K562 (cell line): ENCODE measurements around the gene C17orf114.

Source experiments
- ASH1L ChIP-seq: fragments of 450-650 bp; IDR thresholded peaks from 2 replicates; pipeline ENCODE4 v1.6.1; 2018; ENCODE audit warnings: borderline replicate concordance, mild to moderate bottlenecking, low read depth; ENCODE audit not compliant: partially characterized antibody
- ATF1 ChIP-seq, 2 experiments: fragments of 450-650 bp in 1 of 2; IDR thresholded peaks; 2 replicates each; pipeline ENCODE4 v1.6.1; 2016; ENCODE audit warnings: missing compliant biosample characterization in 1 of 2, missing genetic modification characterization in 1 of 2
- BACH1 ChIP-seq: fragments of 200-800 bp; sonication (Bioruptor generic); IDR thresholded peaks from 2 replicates; pipeline ENCODE4 v1.6.1; 2016; ENCODE audit warnings: missing genetic modification characterization, missing compliant biosample characterization
- CBFA2T3 ChIP-seq: fragments of 450-650 bp; IDR thresholded peaks from 2 replicates; pipeline ENCODE4 v1.6.1; 2017
- ELF2 ChIP-seq: fragments of 250-450 bp; sonication (Bioruptor Pico); IDR thresholded peaks from 2 replicates; pipeline ENCODE4 v1.5.0; 2021; ENCODE audit warnings: mild to moderate bottlenecking
- GATAD2A ChIP-seq: fragments of 450-650 bp; IDR thresholded peaks from 2 replicates; pipeline ENCODE4 v1.6.1; 2017
- NBN ChIP-seq: fragments of 450-650 bp; IDR thresholded peaks from 2 replicates; pipeline ENCODE4 v1.6.1; 2016; ENCODE audit warnings: low read depth, mild to moderate bottlenecking
- NCOA1 ChIP-seq: fragments of 450-650 bp; IDR thresholded peaks from 2 replicates; pipeline ENCODE4 v1.6.1; 2016; ENCODE audit warnings: low read depth
- NONO ChIP-seq, 2 experiments: fragments of 200-400 bp in 1 of 2; fragments of 450-650 bp in 1 of 2; formaldehyde crosslinking in 1 of 2; IDR thresholded peaks; 2 replicates each; pipeline ENCODE4 v1.6.1; 2017; ENCODE audit warnings: low read depth in 2 of 2, mild to moderate bottlenecking in 2 of 2, moderate library complexity in 2 of 2, low read length in 1 of 2
- OTX1 ChIP-seq: fragments of 450-650 bp; formaldehyde crosslinking; IDR thresholded peaks from 2 replicates; pipeline ENCODE4 v1.4.0; 2022; ENCODE audit warnings: mild to moderate bottlenecking
- PRMT5 ChIP-seq: sonication (generic); formaldehyde crosslinking; IDR thresholded peaks from 2 replicates; pipeline ENCODE4 v1.5.0; 2020; ENCODE audit warnings: missing genetic modification reagents
- SIRT6 ChIP-seq: IDR thresholded peaks from one replicate; pipeline ENCODE4 v1.6.1; 2012; ENCODE audit warnings: low read depth, mild to moderate bottlenecking, control low read depth, inconsistent platforms, low read length, moderate library complexity
- ZFP36 ChIP-seq: fragments of 150-350 bp; IDR thresholded peaks from 2 replicates; pipeline ENCODE4 v1.6.1; 2018; ENCODE audit warnings: low read length, low read depth; ENCODE audit not compliant: partially characterized antibody
- ZNF146 ChIP-seq: IDR thresholded peaks from one replicate; pipeline ENCODE4 v1.6.1; 2018; ENCODE audit warnings: missing compliant biosample characterization; ENCODE audit not compliant: unreplicated experiment
- ZNF3 ChIP-seq: fragments of 250-450 bp; sonication (Bioruptor Pico); IDR thresholded peaks from 2 replicates; pipeline ENCODE4 v1.5.0; 2021; ENCODE audit warnings: mild to moderate bottlenecking, moderate library complexity
- ZNF354B ChIP-seq: fragments of 250-450 bp; sonication (Bioruptor Pico); IDR thresholded peaks from 2 replicates; pipeline ENCODE4 v1.4.0; 2020
- TF ChIP-seq, protein P1 (sequence below): fragments of 250-450 bp; sonication (Bioruptor Pico); IDR thresholded peaks from 2 replicates; pipeline ENCODE4 v1.9.0; 2021; ENCODE audit warnings: mild to moderate bottlenecking, inconsistent platforms
- TF ChIP-seq, protein P2 (sequence below): IDR thresholded peaks from 2 replicates; pipeline ENCODE4 v1.6.1; 2016; ENCODE audit warnings: missing genetic modification characterization, missing compliant biosample characterization
- TF ChIP-seq, protein P3 (sequence below): fragments of 450-650 bp; formaldehyde crosslinking; IDR thresholded peaks from 2 replicates; pipeline ENCODE4 v1.4.0; 2020; ENCODE audit warnings: mild to moderate bottlenecking, moderate library complexity
- TF ChIP-seq, protein P4 (sequence below): fragments of 450-650 bp; formaldehyde crosslinking; IDR thresholded peaks from 2 replicates; pipeline ENCODE4 v1.4.0; 2022; ENCODE audit warnings: missing genetic modification characterization
- TF ChIP-seq, protein P5 (sequence below): fragments of 450-650 bp; formaldehyde crosslinking; IDR thresholded peaks from 2 replicates; pipeline ENCODE4 v1.4.0; 2020; ENCODE audit warnings: mild to moderate bottlenecking, mixed read lengths

Gene C17orf114

DNA sequence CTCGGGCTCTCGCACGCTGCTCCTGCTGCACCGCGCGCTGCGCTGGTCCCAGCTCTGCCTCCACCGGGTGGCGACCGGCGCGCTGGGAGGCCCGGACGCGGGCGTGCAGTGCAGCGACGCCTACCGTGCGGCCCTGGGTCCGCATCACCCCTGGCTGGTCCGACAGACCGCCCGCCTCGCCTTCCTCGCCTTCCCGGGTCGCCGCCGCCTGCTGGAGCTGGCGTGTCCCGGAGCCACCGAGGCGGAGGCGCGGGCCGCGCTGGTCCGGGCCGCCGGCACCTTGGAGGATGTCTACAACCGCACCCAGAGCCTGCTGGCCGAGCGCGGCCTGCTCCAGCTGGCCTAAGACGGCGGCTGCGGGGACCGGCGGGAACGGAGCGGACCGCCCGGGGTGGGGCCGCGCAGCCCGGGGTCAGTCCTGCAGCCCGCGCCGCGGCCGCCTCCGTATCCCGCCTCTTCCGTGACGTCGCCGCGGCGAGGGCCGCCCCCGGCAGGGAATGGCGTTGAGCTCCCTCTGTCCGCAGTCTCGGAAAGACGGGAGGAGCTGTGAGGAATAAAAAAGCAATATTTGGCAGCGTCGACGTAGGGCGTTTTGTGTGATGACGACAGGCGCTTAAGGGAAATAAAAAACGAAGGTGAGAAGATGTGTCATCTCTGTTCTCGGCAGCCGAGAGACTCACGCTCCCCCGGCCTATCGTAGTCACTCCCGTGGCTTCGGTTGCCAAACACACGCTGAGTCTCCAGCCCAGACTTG lies 12.0 kb downstream of the C17orf114 start (continued):
- TF ChIP-seq, protein P1, sequence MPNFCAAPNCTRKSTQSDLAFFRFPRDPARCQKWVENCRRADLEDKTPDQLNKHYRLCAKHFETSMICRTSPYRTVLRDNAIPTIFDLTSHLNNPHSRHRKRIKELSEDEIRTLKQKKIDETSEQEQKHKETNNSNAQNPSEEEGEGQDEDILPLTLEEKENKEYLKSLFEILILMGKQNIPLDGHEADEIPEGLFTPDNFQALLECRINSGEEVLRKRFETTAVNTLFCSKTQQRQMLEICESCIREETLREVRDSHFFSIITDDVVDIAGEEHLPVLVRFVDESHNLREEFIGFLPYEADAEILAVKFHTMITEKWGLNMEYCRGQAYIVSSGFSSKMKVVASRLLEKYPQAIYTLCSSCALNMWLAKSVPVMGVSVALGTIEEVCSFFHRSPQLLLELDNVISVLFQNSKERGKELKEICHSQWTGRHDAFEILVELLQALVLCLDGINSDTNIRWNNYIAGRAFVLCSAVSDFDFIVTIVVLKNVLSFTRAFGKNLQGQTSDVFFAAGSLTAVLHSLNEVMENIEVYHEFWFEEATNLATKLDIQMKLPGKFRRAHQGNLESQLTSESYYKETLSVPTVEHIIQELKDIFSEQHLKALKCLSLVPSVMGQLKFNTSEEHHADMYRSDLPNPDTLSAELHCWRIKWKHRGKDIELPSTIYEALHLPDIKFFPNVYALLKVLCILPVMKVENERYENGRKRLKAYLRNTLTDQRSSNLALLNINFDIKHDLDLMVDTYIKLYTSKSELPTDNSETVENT = no peak
- peak; percentile 27; the same call in 1 of the 2 replicates for TF ChIP-seq ATF1 (CRISPR knock-in tag; IDR thresholded peaks at IDR 0.05)
- TF ChIP-seq ATF1 (tag; IDR thresholded peaks at IDR 0.05) = peak; percentile 93
- TF ChIP-seq, protein P2, sequence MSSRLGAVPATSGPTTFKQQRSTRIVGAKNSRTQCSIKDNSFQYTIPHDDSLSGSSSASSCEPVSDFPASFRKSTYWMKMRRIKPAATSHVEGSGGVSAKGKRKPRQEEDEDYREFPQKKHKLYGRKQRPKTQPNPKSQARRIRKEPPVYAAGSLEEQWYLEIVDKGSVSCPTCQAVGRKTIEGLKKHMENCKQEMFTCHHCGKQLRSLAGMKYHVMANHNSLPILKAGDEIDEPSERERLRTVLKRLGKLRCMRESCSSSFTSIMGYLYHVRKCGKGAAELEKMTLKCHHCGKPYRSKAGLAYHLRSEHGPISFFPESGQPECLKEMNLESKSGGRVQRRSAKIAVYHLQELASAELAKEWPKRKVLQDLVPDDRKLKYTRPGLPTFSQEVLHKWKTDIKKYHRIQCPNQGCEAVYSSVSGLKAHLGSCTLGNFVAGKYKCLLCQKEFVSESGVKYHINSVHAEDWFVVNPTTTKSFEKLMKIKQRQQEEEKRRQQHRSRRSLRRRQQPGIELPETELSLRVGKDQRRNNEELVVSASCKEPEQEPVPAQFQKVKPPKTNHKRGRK = no peak
- TF ChIP-seq, protein P3, sequence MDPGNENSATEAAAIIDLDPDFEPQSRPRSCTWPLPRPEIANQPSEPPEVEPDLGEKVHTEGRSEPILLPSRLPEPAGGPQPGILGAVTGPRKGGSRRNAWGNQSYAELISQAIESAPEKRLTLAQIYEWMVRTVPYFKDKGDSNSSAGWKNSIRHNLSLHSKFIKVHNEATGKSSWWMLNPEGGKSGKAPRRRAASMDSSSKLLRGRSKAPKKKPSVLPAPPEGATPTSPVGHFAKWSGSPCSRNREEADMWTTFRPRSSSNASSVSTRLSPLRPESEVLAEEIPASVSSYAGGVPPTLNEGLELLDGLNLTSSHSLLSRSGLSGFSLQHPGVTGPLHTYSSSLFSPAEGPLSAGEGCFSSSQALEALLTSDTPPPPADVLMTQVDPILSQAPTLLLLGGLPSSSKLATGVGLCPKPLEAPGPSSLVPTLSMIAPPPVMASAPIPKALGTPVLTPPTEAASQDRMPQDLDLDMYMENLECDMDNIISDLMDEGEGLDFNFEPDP (CRISPR knock-in tag) = no peak
- TF ChIP-seq NCOA1 = no peak
- peak; percentile 66; the same call in 1 of the 2 replicates for TF ChIP-seq ELF2 (CRISPR knock-in tag)
- TF ChIP-seq GATAD2A = 0 out of 2 replicates have a peak, but pooled peaks have one; percentile 13
- TF ChIP-seq NONO (IDR thresholded peaks at IDR 0.05; ENCODE audit: low read depth in 2 of 2, low read length in 1 of 2) = peak in 1 of 2 experiments; percentile 88; a peak in 3 of 4 replicates
- TF ChIP-seq NBN = no peak
- no peak for TF ChIP-seq BACH1
- 0 out of 2 replicates have a peak, but pooled peaks have one; percentile 5 for TF ChIP-seq CBFA2T3
- no peak for TF ChIP-seq SIRT6
- no peak for TF ChIP-seq OTX1 (CRISPR knock-in tag)
- TF ChIP-seq, protein P4, sequence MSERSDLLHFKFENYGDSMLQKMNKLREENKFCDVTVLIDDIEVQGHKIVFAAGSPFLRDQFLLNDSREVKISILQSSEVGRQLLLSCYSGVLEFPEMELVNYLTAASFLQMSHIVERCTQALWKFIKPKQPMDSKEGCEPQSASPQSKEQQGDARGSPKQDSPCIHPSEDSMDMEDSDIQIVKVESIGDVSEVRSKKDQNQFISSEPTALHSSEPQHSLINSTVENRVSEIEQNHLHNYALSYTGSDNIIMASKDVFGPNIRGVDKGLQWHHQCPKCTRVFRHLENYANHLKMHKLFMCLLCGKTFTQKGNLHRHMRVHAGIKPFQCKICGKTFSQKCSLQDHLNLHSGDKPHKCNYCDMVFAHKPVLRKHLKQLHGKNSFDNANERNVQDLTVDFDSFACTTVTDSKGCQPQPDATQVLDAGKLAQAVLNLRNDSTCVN (CRISPR knock-in tag) = no peak
- no peak for TF ChIP-seq ZNF354B (CRISPR knock-in tag)
- TF ChIP-seq ZNF3 (CRISPR knock-in tag) = no peak
- TF ChIP-seq ASH1L = no peak
- TF ChIP-seq ZNF146 = no peak
- TF ChIP-seq, protein P5, sequence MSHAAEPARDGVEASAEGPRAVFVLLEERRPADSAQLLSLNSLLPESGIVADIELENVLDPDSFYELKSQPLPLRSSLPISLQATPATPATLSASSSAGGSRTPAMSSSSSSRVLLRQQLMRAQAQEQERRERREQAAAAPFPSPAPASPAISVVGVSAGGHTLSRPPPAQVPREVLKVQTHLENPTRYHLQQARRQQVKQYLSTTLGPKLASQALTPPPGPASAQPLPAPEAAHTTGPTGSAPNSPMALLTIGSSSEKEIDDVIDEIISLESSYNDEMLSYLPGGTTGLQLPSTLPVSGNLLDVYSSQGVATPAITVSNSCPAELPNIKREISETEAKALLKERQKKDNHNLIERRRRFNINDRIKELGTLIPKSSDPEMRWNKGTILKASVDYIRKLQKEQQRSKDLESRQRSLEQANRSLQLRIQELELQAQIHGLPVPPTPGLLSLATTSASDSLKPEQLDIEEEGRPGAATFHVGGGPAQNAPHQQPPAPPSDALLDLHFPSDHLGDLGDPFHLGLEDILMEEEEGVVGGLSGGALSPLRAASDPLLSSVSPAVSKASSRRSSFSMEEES (CRISPR knock-in tag) = no peak
- TF ChIP-seq ZFP36 = peak; percentile 16
- no peak for TF ChIP-seq PRMT5 (CRISPR knock-in tag)
